Fibroblast of the aortic adventitia (primary cell): ENCODE measurements around the gene NBEA. TPM values are rescaled to one million over a fixed set of nuclear protein-coding genes. Genes with fewer than 3 reads are reported as not detected.

ENCODE experiments used
- DNase-seq: peaks from one replicate; pipeline ENCODE4 v3.0.0-alpha.2; 2010; ENCODE audit warnings: low read depth
- H3K4me3 ChIP-seq: 2 replicates; pipeline ENCODE4 v1.5.1; 2011; ENCODE audit warnings: low read depth, mild to moderate bottlenecking, control low read depth, low read length, moderate library complexity
- total RNA-seq: library from RNA; depleted of rRNA; stranded (reverse); fragments of >200 nt; gene quantifications from 2 replicates; pipeline ENCODE4 v1.2.3, GENCODE V29; 2012; ENCODE audit warnings: low replicate concordance
- TF ChIP-seq, protein P1 (sequence below): IDR thresholded peaks from 2 replicates; pipeline ENCODE4 v1.5.1; 2011; ENCODE audit warnings: mild to moderate bottlenecking, low read length, control low read depth, inconsistent platforms; ENCODE audit not compliant: insufficient read depth

Gene NBEA
- total RNA-seq, 1 donor: 6.9 TPM

DNA sequence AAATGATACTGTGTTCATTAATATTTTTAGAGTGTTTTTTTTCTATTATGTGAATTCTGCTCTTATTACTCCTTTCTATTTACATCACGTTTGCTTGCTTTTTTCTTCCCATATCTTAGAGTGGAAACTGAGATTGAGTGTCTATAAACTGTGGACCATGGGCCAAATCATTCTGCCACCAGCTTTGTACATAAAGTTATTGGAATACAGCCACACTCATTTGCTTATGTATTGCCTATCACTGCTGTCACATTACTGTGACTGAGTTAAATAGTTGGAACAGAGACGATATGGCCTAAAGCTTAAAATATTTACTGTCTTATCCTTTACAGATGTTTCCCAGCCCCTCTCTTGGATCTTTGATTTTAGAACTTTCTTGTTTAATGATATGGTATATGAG lies 274.1 kb downstream of the NBEA start:
- TF ChIP-seq, protein P1, sequence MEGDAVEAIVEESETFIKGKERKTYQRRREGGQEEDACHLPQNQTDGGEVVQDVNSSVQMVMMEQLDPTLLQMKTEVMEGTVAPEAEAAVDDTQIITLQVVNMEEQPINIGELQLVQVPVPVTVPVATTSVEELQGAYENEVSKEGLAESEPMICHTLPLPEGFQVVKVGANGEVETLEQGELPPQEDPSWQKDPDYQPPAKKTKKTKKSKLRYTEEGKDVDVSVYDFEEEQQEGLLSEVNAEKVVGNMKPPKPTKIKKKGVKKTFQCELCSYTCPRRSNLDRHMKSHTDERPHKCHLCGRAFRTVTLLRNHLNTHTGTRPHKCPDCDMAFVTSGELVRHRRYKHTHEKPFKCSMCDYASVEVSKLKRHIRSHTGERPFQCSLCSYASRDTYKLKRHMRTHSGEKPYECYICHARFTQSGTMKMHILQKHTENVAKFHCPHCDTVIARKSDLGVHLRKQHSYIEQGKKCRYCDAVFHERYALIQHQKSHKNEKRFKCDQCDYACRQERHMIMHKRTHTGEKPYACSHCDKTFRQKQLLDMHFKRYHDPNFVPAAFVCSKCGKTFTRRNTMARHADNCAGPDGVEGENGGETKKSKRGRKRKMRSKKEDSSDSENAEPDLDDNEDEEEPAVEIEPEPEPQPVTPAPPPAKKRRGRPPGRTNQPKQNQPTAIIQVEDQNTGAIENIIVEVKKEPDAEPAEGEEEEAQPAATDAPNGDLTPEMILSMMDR: no peak
- DNase-seq: no peak

DNA sequence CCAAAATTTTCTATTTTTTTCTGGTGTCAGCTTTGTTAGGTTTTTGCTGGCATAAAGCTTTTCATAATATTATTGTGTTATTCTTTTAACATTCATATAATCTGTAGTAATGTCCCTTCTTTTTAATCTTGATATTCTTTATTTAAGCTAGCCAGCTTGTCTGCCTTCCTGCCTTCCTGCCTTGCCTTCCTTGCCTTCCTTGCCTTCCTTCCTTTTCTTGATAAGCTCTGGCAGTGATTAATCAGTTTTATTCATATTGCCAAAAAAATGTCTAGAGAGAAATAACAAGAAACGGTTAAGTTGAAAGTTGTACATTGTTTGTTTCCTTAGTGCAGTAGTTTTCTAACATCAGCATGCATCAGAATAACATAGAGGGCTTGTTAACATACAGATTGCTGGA lies 277.0 kb downstream of the NBEA start:
- no peak overlapping the region for H3K4me3 ChIP-seq
- TF ChIP-seq, protein P1: no peak
- no peak for DNase-seq

More for the DNA sequence above, 274.1 kb downstream of the NBEA start:
- no peak overlapping the region for H3K4me3 ChIP-seq

DNA sequence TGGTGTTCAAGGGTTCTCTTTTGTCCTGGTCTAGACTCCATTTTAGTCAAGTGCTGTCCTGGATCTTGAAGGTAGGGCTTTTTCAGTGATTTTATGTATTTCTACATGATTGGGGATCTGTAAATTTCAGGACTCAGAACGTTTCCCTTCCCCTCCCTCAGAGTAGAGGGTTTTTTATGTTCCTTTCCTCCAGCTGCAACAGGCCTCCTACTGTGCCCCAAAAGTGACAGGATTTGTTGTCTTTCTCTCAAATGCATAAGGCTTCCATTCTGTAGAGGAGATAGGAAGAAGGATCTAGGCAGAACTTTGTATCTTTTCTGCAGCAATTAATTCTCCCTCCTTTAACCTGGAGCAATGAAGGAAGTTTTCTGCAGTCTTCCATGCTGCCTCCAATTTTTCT lies 283.1 kb downstream of the NBEA start:
- H3K4me3 ChIP-seq: no peak overlapping the region
- TF ChIP-seq, protein P1: no peak
- no peak for DNase-seq

DNA sequence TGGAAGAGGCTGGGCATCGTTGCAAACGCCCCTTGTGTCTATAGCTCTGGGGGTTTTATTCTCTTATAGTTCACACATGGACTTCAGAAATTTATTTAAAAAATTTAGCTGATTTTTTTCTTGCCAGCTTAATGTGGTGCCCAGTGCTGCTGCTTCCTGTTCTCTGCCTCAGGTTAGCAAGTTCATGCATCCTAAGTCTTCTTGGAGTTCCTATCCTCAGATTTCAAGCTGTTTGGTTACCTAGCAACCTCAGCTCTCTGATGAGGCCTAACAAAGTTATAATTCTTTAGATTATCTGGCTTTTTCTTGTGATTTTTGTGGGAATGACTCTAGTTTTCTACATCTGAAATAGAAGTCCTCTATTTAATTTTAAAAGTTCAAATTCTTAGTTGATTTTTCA lies 283.5 kb downstream of the NBEA start:
- H3K4me3 ChIP-seq: no peak overlapping the region
- DNase-seq: no peak
- TF ChIP-seq, protein P1: no peak

DNA sequence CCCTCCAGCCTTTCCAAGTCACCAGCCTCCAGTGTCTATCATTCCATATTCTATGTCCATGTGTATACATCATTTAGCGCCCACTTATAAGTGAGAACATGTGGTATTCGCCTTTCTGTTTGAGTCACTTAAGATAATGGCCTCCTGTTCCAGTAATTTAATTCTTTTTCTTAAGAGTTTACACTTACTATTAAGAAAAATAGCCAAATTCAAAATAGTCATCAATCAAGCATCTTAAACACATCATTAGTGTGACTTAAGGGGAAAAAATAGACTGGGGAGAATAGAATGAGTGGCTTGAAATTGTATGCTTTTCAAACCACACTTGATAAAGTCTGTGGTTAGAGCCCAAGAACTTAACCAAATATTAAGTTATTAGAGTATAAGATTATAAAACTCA lies 286.5 kb downstream of the NBEA start:
- H3K4me3 ChIP-seq: no peak overlapping the region
- no peak for DNase-seq
- TF ChIP-seq, protein P1: no peak

DNA sequence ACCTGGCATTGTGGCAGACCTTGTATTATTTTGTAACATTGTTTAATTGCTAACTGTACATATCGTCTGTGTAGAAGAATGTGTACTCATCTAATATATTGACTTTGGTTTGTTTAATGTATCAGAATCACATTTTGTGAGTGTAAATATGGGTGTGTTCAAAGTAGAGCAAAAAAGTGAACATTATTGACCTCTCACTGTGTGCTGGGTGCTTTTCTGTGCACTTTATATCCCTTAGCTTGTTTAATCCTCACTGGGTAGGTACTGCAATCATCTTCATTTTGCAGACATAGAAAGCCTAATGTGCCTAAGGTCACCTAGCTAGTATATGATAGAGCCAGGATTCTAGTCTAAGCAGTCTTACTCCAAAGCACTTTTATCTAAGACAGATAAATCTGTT lies 289.4 kb downstream of the NBEA start:
- TF ChIP-seq, protein P1: no peak
- no peak overlapping the region for H3K4me3 ChIP-seq
- no peak for DNase-seq

DNA sequence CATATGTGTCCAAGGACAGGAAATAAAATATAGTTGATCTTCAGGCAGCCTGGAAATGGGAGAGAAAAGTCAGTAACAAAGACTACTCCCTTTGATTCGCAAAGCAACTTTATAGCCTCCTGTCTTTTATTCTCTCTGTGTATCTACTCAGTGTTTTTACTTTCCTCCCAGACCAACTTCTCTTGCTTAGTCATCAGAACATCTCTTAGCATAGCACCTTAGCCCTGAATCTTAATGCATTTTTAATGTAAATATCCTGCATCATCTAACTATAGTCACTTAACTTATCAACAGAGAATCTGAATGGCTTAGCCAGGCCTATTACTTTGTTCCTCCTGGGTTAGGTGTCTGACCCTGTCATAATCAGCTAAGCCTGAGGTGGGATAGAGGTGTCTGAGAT lies 296.2 kb downstream of the NBEA start:
- no peak for DNase-seq
- no peak overlapping the region for H3K4me3 ChIP-seq
- TF ChIP-seq, protein P1: no peak
